ENCODE measurements around the gene NSF.
"Not testable (repeated sequence)": the region's sequence is repeated elsewhere in the genome, so short reads cannot be mapped to it uniquely, and the experiment has no call there.

DNA sequence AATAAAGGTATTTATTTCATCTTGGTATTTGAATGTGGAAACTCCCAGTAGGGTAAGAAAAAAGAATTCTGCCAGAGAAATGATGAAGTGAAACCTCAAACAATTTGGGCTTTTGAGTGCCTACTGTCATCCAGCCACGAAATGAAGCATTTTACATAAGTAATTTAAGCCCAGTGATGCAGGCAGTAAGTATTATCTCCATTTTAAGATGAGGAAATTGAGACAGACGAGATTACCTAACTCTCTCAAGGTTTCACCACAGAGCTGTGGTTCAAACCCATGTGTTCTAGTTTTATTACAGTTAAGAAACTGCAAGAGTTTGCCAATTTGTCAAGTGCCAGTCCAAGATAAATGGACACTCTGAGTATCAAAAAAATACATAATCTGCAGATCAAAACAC, 24.2 kb upstream of the NSF start:
- TF ChIP-seq, protein P1, sequence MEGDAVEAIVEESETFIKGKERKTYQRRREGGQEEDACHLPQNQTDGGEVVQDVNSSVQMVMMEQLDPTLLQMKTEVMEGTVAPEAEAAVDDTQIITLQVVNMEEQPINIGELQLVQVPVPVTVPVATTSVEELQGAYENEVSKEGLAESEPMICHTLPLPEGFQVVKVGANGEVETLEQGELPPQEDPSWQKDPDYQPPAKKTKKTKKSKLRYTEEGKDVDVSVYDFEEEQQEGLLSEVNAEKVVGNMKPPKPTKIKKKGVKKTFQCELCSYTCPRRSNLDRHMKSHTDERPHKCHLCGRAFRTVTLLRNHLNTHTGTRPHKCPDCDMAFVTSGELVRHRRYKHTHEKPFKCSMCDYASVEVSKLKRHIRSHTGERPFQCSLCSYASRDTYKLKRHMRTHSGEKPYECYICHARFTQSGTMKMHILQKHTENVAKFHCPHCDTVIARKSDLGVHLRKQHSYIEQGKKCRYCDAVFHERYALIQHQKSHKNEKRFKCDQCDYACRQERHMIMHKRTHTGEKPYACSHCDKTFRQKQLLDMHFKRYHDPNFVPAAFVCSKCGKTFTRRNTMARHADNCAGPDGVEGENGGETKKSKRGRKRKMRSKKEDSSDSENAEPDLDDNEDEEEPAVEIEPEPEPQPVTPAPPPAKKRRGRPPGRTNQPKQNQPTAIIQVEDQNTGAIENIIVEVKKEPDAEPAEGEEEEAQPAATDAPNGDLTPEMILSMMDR (IDR thresholded peaks at IDR 0.05): not testable (repeated sequence)
- TF ChIP-seq ZFX (IDR thresholded peaks at IDR 0.05; ENCODE audit: borderline replicate concordance): not testable (repeated sequence)
